ENCODE measurements around the gene UBE2D3.

UBE2D3 gene

GRCh38 chr4:102815981-102816380, 11.4 kb downstream of the UBE2D3 start:
- H3K27ac ChIP-seq: no peak overlapping the region
- no peak for TF ChIP-seq CTCF (conservative IDR thresholded peaks at IDR 0.05)
- no peak for TF ChIP-seq ZFX (IDR thresholded peaks at IDR 0.05)

- no peak for TF ChIP-seq CTCF (conservative IDR thresholded peaks at IDR 0.05)
- no peak for TF ChIP-seq ZFX (IDR thresholded peaks at IDR 0.05)
- no peak overlapping the region for H3K27ac ChIP-seq
Measured at GRCh38 chr4:102809691-102810090, 17.7 kb downstream of the UBE2D3 start.

DNA sequence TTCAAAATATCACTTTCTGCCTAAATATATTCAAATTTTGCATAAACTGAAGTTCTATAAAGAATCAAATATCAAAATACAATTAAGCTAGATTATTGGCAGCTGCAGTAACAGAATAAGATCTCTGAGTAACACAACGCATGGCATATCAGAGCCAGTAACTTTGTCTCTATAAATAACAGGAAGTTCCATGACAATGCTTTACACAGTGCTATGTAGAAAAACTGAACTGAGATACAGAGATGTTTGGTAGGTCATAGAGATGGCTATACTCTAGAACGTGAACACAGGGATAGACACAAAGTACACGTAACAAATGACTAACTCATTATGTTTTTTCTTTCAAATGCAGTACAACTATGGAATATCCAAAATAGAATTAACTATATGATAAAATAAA, 18.2 kb downstream of the UBE2D3 start:
- no peak overlapping the region for H3K27ac ChIP-seq
- TF ChIP-seq ZFX (IDR thresholded peaks at IDR 0.05) (no peak), CTCF (conservative IDR thresholded peaks at IDR 0.05) (no peak)

- TF ChIP-seq ZFX (IDR thresholded peaks at IDR 0.05): no peak
- TF ChIP-seq CTCF (conservative IDR thresholded peaks at IDR 0.05): no peak
- H3K27ac ChIP-seq: no peak overlapping the region
Measured at GRCh38 chr4:102808009-102808408, 19.3 kb downstream of the UBE2D3 start.

GRCh38 chr4:102807345-102807744, 20.0 kb downstream of the UBE2D3 start:
- no peak overlapping the region for H3K27ac ChIP-seq
- TF ChIP-seq ZFX (IDR thresholded peaks at IDR 0.05) (no peak), CTCF (conservative IDR thresholded peaks at IDR 0.05) (no peak)

DNA sequence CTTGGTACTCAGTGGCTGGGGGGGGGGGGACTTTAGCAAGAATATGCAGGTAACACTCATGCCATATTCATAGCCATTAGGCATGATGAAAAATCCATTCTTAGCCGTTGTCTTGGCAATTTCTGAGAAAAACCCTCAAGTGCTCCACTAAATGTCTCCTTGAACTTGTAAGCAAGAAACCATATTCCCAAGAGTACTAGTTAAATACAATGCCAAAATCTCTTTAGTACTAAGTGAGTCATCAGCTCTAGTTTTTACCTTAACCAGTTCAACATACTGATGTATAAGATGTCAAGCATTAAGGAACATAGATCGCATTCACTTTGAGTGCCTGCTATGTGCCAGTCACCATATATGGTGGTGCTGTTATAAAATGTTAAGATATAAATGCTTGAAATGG, 27.5 kb downstream of the UBE2D3 start:
- no peak for TF ChIP-seq ZFX (IDR thresholded peaks at IDR 0.05)
- TF ChIP-seq CTCF (conservative IDR thresholded peaks at IDR 0.05): no peak
- H3K27ac ChIP-seq: no peak overlapping the region

GRCh38 chr4:102794999-102795398, 32.4 kb downstream of the UBE2D3 start:
- TF ChIP-seq ZFX (IDR thresholded peaks at IDR 0.05) (no peak), CTCF (conservative IDR thresholded peaks at IDR 0.05) (no peak)

More at GRCh38 chr4:102794999-102795398, 32.4 kb downstream of the UBE2D3 start:
- H3K27ac ChIP-seq: no peak overlapping the region
